GM04503 (cell line): ENCODE data around the gene RPL9.
"Not testable (repeated sequence)": the region's sequence is repeated elsewhere in the genome, so short reads cannot be mapped to it uniquely, and the experiment has no call there.

Source experiments
- DNase-seq: peaks from one replicate; pipeline ENCODE4 v3.0.0-alpha.2; 2012; ENCODE audit warnings: low read depth

The RPL9 gene

GRCh38 chr4:39466747-39467146 lies 8.0 kb upstream of the RPL9 start:
- DNase-seq = no peak

- DNase-seq = no peak
Measured at GRCh38 chr4:39464886-39465501, 6.3 kb upstream of the RPL9 start.

GRCh38 chr4:39458161-39458504 lies 589 bp downstream of the RPL9 start:
- DNase-seq = not testable (repeated sequence)

- no peak for DNase-seq
Measured at GRCh38 chr4:39456946-39457763, 1.6 kb downstream of the RPL9 start.

GRCh38 chr4:39455486-39455885 lies 3.2 kb downstream of the RPL9 start:
- DNase-seq = no peak

- DNase-seq = no peak
Measured at GRCh38 chr4:39453738-39454137, 5.0 kb downstream of the RPL9 start.

- no peak for DNase-seq
Measured at GRCh38 chr4:39452860-39453587, 5.7 kb downstream of the RPL9 start.

- no peak for DNase-seq
Measured at GRCh38 chr4:39452153-39452859, 6.4 kb downstream of the RPL9 start.

GRCh38 chr4:39451423-39452023 lies 7.2 kb downstream of the RPL9 start:
- no peak for DNase-seq

GRCh38 chr4:39450618-39451017 lies 8.1 kb downstream of the RPL9 start:
- no peak for DNase-seq

- no peak for DNase-seq
Measured at GRCh38 chr4:39446842-39447573, 11.7 kb downstream of the RPL9 start.

GRCh38 chr4:39446483-39446841 lies 12.3 kb downstream of the RPL9 start:
- DNase-seq = no peak

GRCh38 chr4:39442998-39443397 lies 15.7 kb downstream of the RPL9 start:
- DNase-seq = no peak

GRCh38 chr4:39441593-39441992 lies 17.1 kb downstream of the RPL9 start:
- DNase-seq = no peak

GRCh38 chr4:39435659-39436563 lies 22.8 kb downstream of the RPL9 start:
- DNase-seq = no peak

GRCh38 chr4:39433878-39434492 lies 24.7 kb downstream of the RPL9 start:
- no peak for DNase-seq

- no peak for DNase-seq
Measured at GRCh38 chr4:39429476-39430334, 29.0 kb downstream of the RPL9 start.

- DNase-seq = no peak
Measured at GRCh38 chr4:39427520-39428114, 31.1 kb downstream of the RPL9 start.

GRCh38 chr4:39426728-39427127 lies 32.0 kb downstream of the RPL9 start:
- no peak for DNase-seq
